Uterus (tissue), 4 donors: ENCODE results near the gene UBE2O. TPM values are rescaled to one million over a fixed set of nuclear protein-coding genes. Genes with fewer than 3 reads are reported as not detected.

Experiments
- DNase-seq, 2 donors: peaks; one replicate each; pipeline ENCODE4 v3.0.0-alpha.2; 2019 to 2020
- H3K27ac ChIP-seq, 2 donors: fragments of 200-600 bp; sonication (generic); 1 replicate in 1 of 2; 2 replicates in 1 of 2; pipeline ENCODE4 v1.5.1; 2016 to 2018
- H3K27me3 ChIP-seq, 2 donors: fragments of 200-600 bp; sonication (generic); one replicate each; pipeline ENCODE4 v1.5.1; 2018 to 2019; ENCODE audit warnings: control low read depth in 1 of 2
- H3K36me3 ChIP-seq, 2 donors: fragments of 200-600 bp; sonication (generic); one replicate each; pipeline ENCODE4 v1.5.1; 2019; ENCODE audit warnings: control low read depth in 1 of 2
- H3K4me1 ChIP-seq, 2 donors: fragments of 200-600 bp; sonication (generic); one replicate each; pipeline ENCODE4 v1.5.1; 2018 to 2019; ENCODE audit warnings: control low read depth in 1 of 2
- H3K4me3 ChIP-seq, 2 donors: fragments of 200-600 bp; sonication (generic); 1 replicate in 1 of 2; 2 replicates in 1 of 2; pipeline ENCODE4 v1.5.1; 2018 to 2019; ENCODE audit warnings: mild to moderate bottlenecking in 1 of 2
- H3K9me3 ChIP-seq, 2 donors: fragments of 200-600 bp; sonication (generic); one replicate each; pipeline ENCODE4 v1.5.1; 2019; ENCODE audit warnings: control low read depth in 1 of 2
- POLR2A ChIP-seq, 2 donors: fragments of 450-650 bp; IDR thresholded peaks; one replicate each; pipeline ENCODE4 v1.6.1; 2016; ENCODE audit warnings: antibody characterized with exemption in 2 of 2, mild to moderate bottlenecking in 1 of 2, moderate library complexity in 1 of 2
- intact Hi-C: fragments of 100-400 bp; cut with DNase I; formaldehyde crosslinking; loops from one replicate; pipeline ENCODE4 v1.15.1; 2023; ENCODE audit warnings: low total_unique reads
- total RNA-seq, 4 donors: library from RNA; depleted of rRNA in 3 of 4; stranded (reverse); fragments of >200 nt in 3 of 4; gene quantifications; one replicate each; pipeline versions ENCODE4 v1.1.0 to v1.2.4, GENCODE V29; 2014 to 2023
- TF ChIP-seq, protein P1 (sequence below), 4 experiments: fragments of 200-600 bp in 2 of 4; fragments of 450-650 bp in 2 of 4; sonication (generic) in 2 of 4; IDR thresholded peaks; one replicate each; pipeline ENCODE4 v1.5.1; 2016 to 2019; ENCODE audit warnings: antibody characterized with exemption in 4 of 4, mild to moderate bottlenecking in 2 of 4, moderate library complexity in 1 of 4
- donor health status: DM: yes; HTN: yes; CAD: no.

UBE2O gene
- total RNA-seq, 4 donors from 2014 or later = 5.0 to 31.5 (median 17.9) TPM

DNA sequence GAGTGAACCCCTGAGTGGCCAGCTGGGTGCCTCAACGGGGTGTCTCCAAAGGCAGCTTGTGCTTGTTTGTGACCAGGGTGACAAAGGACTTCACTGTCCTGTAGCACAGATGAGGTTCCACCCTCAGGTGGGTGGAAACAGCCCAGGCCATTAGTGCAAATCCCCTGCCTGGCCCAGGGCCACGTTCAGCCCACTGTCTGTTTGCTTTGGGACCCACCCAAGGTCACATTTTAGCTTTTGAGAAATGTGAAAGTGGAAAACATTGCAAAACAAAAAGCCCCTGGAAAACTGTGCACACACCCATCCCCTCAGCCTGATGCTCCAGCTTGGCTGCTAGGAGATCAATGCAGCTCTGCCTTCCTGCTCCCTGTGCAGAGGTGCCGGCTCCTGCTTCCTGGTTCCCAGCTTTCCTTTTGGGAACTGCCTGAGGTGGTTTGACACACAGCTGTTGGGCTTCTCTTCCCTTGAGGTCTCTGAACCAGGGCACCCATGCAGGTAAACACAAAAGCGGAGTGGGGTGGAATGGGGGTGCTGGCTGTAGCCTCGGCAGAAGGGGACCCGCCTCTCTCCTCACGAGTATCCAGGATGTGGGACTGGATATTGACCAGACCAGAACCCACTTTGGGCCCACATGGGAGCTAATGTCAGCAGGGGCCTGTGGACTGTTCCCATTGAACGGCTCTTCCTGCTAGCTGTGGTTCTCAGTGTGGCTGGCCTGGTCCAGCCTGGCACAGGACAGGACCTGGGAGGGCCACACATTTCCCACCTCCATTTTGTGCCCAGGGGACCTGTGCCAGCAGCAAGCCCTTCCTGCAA lies 76.4 kb downstream of the UBE2O start:
- no peak overlapping the region for H3K4me3 ChIP-seq
- H3K4me1 ChIP-seq = no peaks in the 10 kb centered on the region
- intact Hi-C loops = no loop called here
- DNase-seq = no peak
- no peaks in the 10 kb centered on the region for H3K27me3 ChIP-seq
- H3K9me3 ChIP-seq = no peaks in the 10 kb centered on the region
- H3K36me3 ChIP-seq = no peaks in the 10 kb centered on the region
- peak overlapping the region; percentile 15 to 27 for H3K27ac ChIP-seq
- TF ChIP-seq, protein P1, sequence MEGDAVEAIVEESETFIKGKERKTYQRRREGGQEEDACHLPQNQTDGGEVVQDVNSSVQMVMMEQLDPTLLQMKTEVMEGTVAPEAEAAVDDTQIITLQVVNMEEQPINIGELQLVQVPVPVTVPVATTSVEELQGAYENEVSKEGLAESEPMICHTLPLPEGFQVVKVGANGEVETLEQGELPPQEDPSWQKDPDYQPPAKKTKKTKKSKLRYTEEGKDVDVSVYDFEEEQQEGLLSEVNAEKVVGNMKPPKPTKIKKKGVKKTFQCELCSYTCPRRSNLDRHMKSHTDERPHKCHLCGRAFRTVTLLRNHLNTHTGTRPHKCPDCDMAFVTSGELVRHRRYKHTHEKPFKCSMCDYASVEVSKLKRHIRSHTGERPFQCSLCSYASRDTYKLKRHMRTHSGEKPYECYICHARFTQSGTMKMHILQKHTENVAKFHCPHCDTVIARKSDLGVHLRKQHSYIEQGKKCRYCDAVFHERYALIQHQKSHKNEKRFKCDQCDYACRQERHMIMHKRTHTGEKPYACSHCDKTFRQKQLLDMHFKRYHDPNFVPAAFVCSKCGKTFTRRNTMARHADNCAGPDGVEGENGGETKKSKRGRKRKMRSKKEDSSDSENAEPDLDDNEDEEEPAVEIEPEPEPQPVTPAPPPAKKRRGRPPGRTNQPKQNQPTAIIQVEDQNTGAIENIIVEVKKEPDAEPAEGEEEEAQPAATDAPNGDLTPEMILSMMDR (IDR thresholded peaks at IDR 0.05) = no peak
- no peak for TF ChIP-seq POLR2A (IDR thresholded peaks at IDR 0.05)

DNA sequence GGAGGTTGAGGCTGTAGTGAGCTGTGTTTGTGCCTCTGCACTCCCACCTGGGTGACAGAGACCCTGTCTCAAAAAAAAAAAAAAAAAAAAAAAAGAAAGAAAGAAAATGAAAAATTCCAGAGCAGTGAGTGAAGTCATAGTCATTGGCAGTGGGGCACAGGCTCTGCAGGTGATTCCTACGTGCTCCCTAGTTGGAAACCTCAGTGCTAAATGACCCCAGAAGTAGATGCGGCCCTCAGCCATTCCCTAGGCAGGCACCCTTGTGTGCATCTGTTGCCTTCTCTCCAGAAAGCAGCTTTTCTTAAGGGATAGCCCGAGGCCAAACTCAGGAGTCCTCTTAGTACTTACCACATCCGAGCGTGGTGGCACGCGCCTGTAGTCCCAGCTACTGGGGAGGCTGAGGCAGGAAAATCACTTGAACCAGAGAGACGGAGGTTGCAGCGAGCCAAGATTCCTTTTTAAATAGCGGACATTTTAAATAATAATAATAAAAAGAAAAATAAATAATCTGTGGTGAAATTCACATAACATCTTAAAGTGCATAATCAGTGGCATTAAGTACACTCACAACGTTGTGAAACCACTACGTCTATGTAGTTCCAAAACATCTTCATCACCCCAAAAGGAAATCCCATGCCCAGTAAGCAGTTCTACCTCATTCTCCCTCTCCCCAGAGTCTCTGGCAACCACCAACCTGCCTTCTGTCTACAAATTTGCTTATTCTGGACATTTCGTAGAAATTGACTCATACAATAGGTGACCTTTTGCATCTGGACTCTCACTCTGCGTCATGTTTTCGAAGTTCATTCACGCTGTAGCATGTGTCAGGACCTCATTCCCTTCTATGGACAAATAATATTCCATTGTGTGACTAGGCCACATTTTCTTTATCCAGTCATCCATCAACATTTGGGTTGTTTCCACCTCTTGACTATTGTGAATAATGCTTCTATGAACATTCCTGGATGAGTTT lies 81.0 kb downstream of the UBE2O start:
- no peaks in the 10 kb centered on the region for H3K9me3 ChIP-seq
- H3K4me3 ChIP-seq = no peak overlapping the region
- H3K36me3 ChIP-seq = no peaks in the 10 kb centered on the region
- no peaks in the 10 kb centered on the region for H3K27me3 ChIP-seq
- no peak for TF ChIP-seq POLR2A (IDR thresholded peaks at IDR 0.05)
- TF ChIP-seq, protein P1 (IDR thresholded peaks at IDR 0.05) = no peak
- no peak overlapping the region for H3K27ac ChIP-seq
- intact Hi-C loops = no loop called here
- DNase-seq = no peak
- H3K4me1 ChIP-seq = no peaks in the 10 kb centered on the region

DNA sequence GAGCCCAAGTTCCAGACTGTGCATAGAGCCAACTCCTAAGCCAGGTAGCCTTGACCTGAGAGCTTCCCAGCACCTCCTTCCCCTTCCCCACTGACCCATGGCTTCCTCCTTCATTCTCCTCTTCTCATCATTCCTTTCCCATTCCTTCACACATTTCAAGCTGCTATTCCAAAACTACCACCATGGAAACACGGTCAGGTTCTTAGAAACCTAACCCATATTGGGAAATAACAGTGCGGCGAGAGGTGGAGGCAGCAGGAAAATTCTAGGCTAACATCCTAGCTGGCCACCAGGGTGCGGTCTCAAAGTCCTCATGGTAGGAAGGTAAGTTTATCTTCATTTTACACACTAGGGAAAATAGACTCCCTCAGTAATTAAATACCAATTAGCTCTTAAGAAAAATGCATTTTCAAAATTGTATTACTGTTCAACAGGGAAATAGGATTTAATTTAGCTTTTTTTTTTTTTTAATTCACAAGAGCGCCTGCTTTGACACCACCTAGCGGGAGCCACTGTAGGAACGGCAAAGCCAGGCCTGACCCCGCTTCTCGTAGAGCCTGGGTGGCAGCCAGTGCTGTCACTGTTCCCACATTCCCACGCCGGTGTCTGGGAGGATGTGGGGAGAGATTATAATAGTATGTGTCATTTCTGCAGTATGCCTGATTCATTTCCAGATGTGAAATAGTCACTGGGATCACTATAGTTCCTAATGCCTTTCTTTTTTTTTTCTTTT lies 82.5 kb downstream of the UBE2O start:
- no peaks in the 10 kb centered on the region for H3K36me3 ChIP-seq
- H3K4me3 ChIP-seq = no peak overlapping the region
- H3K4me1 ChIP-seq = no peaks in the 10 kb centered on the region
- no peaks in the 10 kb centered on the region for H3K9me3 ChIP-seq
- intact Hi-C loops = no loop called here
- peak overlapping the region; percentile 21 to 33 for H3K27ac ChIP-seq
- no peaks in the 10 kb centered on the region for H3K27me3 ChIP-seq
- DNase-seq = peak; percentile 76 to 85
- TF ChIP-seq, protein P1 (IDR thresholded peaks at IDR 0.05) = peak; percentile 10 to 48 (median 22)
- TF ChIP-seq POLR2A (IDR thresholded peaks at IDR 0.05) = no peak

DNA sequence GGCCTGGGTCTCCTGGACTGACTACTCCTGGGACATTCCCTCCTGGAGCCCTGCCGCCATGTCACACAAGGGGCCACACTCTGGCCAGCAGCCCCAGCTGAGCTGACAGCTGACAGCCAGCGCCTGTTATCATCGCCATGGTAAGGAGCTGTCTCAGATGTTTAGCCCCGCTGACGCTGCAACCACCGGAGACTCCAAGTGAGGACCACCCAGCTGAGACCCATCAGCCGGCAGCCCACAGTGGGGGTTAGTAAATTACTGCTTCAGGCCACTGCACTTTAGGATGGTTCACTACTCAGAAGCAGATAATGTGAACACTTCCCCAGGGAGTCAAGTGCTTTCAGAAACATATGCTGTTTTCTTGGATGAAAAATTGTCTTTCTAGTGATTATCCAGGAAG lies 83.1 kb downstream of the UBE2O start:
- no peaks in the 10 kb centered on the region for H3K4me1 ChIP-seq
- intact Hi-C loops = no loop called here
- DNase-seq = no peak
- peak overlapping the region in 1 of 2 donors; percentile 33 for H3K27ac ChIP-seq
- no peaks in the 10 kb centered on the region for H3K36me3 ChIP-seq
- H3K9me3 ChIP-seq = no peaks in the 10 kb centered on the region
- TF ChIP-seq, protein P1 (IDR thresholded peaks at IDR 0.05) = no peak
- no peak for TF ChIP-seq POLR2A (IDR thresholded peaks at IDR 0.05)
- H3K27me3 ChIP-seq = no peaks in the 10 kb centered on the region
- H3K4me3 ChIP-seq = no peak overlapping the region
